ENCODE data around the gene PPP1CB.

PPP1CB gene

DNA sequence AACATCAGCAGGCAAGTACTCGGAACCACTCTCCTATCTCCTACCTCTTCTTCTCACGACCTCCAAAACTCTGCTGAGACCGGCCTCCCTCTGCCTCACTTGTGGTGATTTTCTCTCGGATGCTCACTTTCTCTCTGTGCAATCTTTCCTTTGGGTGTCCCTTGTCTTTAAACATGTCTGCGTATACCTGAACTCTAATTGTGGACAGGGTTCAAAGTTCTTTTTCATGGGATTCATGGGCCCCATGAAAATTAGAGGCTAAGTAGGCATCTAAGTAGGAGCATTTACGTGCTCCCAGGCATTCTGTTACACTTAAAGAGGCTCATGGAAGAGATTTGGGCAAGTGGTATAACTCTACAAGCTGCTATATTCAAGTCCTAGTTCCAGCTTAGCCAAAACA is 2.1 kb upstream of the PPP1CB start:
- TF ChIP-seq, protein P1, sequence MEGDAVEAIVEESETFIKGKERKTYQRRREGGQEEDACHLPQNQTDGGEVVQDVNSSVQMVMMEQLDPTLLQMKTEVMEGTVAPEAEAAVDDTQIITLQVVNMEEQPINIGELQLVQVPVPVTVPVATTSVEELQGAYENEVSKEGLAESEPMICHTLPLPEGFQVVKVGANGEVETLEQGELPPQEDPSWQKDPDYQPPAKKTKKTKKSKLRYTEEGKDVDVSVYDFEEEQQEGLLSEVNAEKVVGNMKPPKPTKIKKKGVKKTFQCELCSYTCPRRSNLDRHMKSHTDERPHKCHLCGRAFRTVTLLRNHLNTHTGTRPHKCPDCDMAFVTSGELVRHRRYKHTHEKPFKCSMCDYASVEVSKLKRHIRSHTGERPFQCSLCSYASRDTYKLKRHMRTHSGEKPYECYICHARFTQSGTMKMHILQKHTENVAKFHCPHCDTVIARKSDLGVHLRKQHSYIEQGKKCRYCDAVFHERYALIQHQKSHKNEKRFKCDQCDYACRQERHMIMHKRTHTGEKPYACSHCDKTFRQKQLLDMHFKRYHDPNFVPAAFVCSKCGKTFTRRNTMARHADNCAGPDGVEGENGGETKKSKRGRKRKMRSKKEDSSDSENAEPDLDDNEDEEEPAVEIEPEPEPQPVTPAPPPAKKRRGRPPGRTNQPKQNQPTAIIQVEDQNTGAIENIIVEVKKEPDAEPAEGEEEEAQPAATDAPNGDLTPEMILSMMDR (IDR thresholded peaks at IDR 0.05; ENCODE audit: insufficient read depth, low read length, poor library complexity, severe bottlenecking), result no peak
- DNase-seq (ENCODE audit: extremely low read depth, insufficient read length), result no peak
- no peaks in the 10 kb centered on the region for H3K27me3 ChIP-seq (replicated peaks; ENCODE audit: control insufficient read depth, insufficient read depth, low read length)
- H3K4me3 ChIP-seq (replicated peaks; ENCODE audit: low read depth, low read length), result no peak overlapping the region
- H3K36me3 ChIP-seq (ENCODE audit: control insufficient read depth, insufficient read depth, low read length), result no peaks in the 10 kb centered on the region

DNA sequence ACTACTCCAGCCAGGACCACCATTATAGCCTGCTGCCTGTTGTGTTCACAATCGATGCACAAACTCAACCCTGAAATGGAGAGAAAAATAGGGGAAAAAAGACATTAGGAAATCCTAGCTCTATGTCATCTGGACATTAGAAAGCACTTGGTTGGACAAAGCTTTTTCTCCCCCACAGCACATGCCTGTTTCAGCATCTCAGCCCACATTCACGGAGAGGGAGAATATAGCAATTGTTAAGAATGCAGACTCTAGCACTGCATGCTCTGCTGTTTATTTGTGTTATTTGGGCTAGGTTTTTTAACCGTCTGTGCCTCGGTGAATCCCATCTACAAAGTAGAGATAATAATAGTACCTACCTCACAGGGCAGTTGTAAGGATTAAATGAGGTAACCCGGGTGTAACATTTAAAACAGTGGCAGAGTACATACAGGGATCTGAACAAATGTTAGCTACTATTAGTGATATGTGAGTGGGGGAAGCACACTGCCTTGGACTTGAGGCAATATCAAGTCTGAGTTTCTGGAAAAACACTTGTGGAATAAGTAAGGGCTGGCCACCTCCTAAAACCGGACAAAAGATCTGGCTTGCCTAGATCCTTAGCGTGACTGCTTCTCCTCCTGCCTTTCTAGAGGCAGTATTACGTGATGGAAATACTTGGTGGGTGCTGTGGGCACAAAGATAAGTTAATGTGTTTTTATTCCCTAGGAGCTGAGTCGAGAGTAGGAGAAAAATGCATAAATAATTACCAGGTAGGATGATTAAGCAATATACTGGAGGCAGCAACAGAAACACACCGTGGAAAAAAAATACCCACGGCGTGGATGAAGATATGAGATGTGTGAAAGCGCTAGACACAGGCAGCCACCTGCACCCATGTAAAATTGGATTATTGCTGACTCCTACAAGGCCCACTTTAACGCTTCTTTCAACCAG is 1.0 kb upstream of the PPP1CB start:
- peak; percentile 4 for DNase-seq (ENCODE audit: extremely low read depth, insufficient read length)
- Histone ChIP-seq H3K36me3 (ENCODE audit: control insufficient read depth, insufficient read depth, low read length) (no peaks in the 10 kb centered on the region), H3K27me3 (replicated peaks; ENCODE audit: control insufficient read depth, insufficient read depth, low read length) (no peaks in the 10 kb centered on the region), H3K4me3 (replicated peaks; ENCODE audit: low read depth, low read length) (peak overlapping the region; percentile 96)
- TF ChIP-seq, protein P1 (IDR thresholded peaks at IDR 0.05; ENCODE audit: insufficient read depth, low read length, poor library complexity, severe bottlenecking), result no peak

DNA sequence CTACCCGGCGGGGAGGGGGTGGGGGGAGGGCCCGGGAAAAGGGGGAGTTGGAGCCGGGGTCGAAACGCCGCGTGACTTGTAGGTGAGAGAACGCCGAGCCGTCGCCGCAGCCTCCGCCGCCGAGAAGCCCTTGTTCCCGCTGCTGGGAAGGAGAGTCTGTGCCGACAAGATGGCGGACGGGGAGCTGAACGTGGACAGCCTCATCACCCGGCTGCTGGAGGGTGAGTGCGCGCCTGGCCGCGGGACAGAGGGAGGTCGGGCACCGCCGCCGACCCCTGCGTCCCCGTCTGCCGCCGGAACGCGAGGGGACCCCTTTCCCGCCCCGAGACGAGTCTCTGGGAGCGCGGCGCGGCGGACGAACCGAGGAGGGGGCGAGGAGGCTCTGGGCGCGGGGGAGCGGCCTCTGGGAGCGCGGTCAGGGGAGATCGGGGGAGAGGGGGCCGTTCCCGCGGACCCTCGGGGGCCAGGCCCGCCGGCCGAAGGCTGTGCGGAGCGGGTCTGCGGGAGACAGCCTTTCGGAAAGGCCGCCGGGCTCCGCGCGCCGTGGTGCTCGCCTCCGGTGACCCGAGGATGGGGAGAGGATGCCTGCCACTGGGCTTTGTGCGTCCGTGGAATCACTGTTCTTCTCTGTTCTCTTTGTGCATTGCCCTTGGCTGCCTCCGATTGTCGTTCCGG is 463 bp downstream of the PPP1CB start:
- TF ChIP-seq, protein P1 (IDR thresholded peaks at IDR 0.05; ENCODE audit: insufficient read depth, low read length, poor library complexity, severe bottlenecking), result no peak
- H3K36me3 ChIP-seq (ENCODE audit: control insufficient read depth, insufficient read depth, low read length), result no peaks in the 10 kb centered on the region
- H3K27me3 ChIP-seq (replicated peaks; ENCODE audit: control insufficient read depth, insufficient read depth, low read length), result no peaks in the 10 kb centered on the region
- DNase-seq (ENCODE audit: extremely low read depth, insufficient read length), result no peak
- peak overlapping the region; percentile 96 for H3K4me3 ChIP-seq (replicated peaks; ENCODE audit: low read depth, low read length)

DNA sequence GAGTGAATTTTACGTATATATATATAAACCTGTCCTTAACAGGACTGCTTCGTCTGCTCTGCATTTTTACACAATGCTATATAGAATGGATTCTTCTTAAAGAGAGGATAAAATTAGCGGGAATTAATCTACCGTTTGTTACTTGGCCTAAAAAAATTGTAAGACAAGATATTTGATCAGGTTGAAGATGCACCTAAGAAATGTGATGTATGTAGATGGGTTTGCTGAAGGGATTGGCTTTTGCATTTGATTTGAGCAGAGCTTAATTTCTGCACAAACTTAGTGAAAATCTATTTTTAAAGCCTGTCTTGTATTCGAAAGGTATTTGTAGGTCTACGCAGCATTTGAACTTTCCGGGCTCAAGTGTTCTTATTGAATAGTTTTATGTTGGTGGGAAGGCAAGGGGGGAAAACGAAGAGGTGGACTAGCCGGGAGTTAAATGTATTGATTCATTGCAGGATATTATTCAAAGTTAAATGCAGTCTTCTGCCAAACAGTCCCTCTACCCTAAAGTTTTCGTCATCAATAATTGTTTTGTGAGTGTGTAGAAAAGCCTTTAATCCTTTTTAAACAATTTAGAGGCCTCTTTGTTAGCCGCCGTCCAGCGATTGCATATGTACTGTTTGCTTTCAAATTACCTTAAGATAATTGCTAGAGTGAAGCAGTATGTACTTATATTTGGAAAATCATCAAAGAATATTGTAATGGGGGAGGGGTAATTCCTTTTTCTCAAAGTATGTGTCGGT is 1.2 kb downstream of the PPP1CB start:
- Histone ChIP-seq H3K4me3 (replicated peaks; ENCODE audit: low read depth, low read length) (peak overlapping the region; percentile 96), H3K36me3 (ENCODE audit: control insufficient read depth, insufficient read depth, low read length) (no peaks in the 10 kb centered on the region), H3K27me3 (replicated peaks; ENCODE audit: control insufficient read depth, insufficient read depth, low read length) (no peaks in the 10 kb centered on the region)
- DNase-seq (ENCODE audit: extremely low read depth, insufficient read length), result peak; percentile 8
- TF ChIP-seq, protein P1 (IDR thresholded peaks at IDR 0.05; ENCODE audit: insufficient read depth, low read length, poor library complexity, severe bottlenecking), result no peak

DNA sequence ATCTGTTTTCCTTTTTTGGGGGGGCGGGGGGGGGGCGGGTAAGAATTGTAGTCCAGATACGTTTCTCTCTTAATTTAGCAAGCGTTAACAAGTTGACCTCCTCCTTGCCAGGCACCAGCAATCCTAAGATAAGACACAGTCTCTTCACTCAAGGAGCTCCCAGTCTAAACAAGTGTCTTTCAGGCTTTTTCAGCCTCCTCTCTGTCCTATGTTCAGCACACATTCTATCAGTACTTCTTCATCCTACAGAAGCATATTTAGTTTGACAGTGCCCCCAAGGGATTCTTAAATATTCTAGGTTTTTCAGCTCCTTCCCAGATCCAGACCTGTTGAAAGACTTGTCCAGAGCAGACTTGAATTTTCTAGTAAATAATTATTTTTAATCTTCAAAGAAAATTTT is 2.7 kb downstream of the PPP1CB start:
- TF ChIP-seq, protein P1 (IDR thresholded peaks at IDR 0.05; ENCODE audit: insufficient read depth, low read length, poor library complexity, severe bottlenecking), result no peak
- DNase-seq (ENCODE audit: extremely low read depth, insufficient read length), result no peak

More for the DNA sequence above, 2.7 kb downstream of the PPP1CB start:
- no peak overlapping the region for H3K4me3 ChIP-seq (replicated peaks; ENCODE audit: low read depth, low read length)
- no peaks in the 10 kb centered on the region for H3K27me3 ChIP-seq (replicated peaks; ENCODE audit: control insufficient read depth, insufficient read depth, low read length)
- H3K36me3 ChIP-seq (ENCODE audit: control insufficient read depth, insufficient read depth, low read length), result no peaks in the 10 kb centered on the region; the same call in 1 of the 2 replicates
